CD4-positive, alpha-beta T cell treated with Interleukin-4 for 4 hours (primary cell): ENCODE data around the gene EHMT2.
"Not testable (repeated sequence)": the region's sequence is repeated elsewhere in the genome, so short reads cannot be mapped to it uniquely, and the experiment has no call there.

Source experiments
- DNase-seq: peaks from one replicate; pipeline ENCODE4 v3.0.0-alpha.2; 2020

EHMT2 gene

DNA sequence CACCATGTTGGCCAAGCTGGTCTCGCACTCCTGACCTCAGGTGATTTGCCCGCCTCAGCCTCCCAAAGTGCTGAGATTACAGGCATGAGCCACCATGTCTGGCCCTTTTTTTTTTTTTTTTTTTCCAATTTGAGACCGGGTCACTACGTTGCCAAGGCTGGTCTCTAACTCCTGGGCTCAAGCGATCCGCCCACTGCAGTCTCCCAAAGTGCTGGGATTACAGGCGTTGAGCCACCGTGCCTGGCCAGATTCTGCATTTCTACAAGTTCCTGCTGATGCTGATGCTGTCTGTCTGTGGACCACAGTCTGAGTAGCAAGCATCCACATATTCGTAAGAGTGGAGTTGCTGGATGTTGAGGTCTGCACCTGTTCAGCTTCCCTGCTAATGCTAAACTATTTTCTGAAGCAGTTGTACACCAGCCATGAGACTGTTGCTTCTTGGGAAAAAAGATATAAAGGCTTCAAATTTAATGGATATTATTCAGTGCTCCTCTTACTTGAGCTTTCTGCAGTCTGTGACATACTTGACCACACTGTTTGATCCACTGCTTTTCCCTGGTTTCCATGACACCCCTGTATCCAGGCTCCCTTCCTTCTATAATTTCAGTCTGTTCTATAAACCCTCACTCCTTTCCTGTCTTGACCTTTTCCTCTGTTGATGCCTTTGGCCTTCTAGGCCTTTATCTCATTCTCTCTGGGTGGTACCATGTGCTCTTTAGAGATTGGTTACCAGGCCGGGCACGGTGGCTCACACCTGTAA, 14.5 kb upstream of the EHMT2 start:
- DNase-seq = no peak

DNA sequence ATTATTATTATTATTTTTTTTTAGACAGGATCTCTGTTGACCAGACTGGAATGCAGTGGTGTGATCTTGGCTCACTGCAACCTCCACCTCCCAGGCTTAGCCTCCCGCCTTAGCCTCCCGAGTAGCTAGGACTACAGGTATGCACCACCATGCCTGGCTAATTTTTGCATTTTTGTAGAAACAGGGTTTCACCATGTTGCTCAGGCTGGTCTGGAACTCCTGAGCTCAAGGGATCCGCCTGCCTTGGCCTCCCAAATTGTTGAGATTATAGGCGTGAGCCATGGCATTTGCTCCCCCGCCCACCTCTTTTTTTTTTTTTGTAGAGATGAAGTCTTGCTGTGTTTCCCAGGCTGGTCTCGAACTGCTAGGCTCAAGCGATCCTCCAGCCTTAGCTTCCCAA, 11.8 kb upstream of the EHMT2 start:
- DNase-seq = not testable (repeated sequence)

DNA sequence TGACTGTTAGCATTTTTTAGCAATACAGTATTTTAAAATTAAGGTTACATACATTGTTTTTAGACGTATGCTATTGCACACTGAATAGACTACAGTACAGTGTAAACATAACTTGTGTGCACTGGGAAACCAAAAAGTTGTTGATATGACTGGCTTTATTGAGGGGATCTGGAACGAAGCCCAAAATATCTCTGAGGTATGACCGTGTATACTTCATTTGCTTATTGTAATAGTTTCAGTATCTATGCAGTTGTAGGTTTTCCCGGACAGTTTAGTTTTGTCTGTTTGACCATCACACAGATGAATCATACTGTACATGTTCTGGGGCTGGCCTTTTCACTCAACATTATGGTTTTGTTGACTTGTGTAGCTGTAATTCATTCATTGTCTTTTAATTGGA, 11.3 kb upstream of the EHMT2 start:
- DNase-seq = no peak

DNA sequence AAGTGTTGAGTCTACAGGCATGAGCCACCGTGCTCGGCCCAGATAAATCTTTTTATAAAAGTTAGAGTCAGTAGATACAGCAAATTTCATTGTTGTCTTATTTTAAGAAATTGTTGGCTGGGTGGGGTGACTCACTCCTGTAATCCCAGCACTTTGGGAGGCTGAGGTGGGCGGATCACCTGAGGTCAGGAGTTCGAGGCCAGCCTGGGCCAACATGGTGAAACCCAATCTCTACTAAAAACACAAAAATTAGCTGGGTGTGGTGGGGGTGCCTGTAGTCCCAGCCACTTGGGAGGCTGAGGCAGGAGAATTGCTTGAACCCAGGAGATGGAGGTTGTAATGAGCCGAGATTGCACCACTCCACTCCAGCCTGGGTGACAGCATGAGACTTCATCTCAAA, 10.8 kb upstream of the EHMT2 start:
- DNase-seq = not testable (repeated sequence)

DNA sequence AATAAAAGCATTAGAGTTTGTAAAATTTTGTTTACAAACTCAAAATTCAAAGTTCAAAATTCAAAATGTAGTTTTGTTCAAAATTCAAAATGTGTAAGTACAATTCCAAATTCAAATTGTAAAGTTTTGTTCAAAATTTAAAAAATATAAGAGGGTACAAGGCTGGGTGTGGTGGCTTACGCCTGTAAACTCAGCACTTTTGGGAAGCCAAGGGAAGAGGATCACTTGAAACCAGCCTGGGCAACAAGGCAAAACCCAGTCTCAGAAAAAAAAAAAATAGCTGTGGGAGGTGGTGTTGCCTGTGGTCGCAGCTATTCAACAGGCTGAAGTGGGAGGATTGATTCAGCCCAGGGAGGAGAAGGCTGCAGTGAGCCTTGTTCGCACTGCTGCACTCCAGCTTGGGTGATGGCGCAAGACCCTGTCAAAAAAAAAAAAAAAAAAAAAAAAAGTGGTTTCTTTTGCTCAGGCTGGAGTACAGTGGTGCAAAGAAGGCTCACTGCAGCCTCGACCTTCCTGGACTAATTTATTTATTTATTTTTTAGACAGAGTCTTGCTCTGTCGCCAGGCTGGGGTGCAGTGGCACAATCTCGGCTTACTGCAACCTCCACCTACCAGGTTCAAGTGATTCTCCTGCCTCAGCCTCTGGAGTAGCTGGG, 9.8 kb upstream of the EHMT2 start:
- DNase-seq = no peak

DNA sequence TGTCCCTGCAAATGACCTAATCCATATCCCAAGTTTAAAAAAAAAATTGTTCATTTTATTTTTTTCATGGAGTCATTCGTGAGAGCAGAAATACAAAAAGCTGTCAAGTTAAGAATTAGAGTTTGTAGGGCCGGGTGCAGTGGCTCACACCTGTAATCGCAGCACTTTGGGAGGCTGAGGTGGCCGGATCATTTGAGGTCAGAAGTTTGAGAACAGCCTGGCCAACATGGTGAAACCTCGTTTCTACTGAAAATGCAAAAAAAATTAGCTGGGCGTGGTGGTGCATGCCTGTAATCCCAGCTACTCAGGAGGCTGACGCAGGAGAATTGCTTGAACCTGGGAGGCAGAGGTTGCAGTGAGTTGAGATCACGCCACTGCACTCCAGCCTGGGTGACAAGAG, 9.2 kb upstream of the EHMT2 start:
- not testable (repeated sequence) for DNase-seq

DNA sequence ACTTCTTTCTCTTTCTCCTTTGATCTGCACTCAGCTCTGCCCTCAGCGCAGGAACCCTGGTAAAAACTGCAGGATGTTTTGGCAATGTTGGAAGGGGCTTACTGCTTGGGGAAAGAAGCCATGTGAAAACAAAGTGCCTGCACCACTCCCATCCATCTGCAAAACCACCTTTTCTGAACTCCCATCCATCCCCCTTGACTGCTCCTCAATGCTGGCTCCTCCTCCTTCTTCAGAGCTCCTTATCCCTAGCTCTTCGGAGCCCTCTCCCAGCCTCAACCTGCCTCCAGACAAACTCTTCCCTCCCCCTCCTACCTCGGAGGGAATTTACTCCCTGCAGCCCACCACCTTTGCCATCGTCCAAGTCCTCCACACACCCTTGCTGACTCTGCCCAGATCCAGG, 8.6 kb upstream of the EHMT2 start:
- DNase-seq = no peak

DNA sequence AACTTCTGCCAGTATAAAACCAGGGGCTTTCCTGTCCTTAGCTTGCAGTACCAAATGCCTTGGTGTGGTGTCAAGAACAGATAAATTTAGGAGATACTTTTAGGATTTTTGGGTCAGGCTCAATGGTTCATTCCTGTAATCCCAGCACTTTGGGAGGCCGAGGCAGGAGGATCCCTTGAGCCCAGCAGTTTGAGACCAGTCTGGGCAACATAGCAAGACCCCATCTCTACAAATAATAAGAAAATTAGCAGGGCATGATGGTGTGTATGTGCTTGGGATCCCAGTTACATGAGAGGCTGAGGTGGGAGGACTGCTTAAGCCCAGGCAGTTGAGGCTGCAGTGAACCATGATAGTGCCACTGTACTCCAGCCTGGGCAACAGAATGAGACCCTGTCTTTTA, 7.5 kb upstream of the EHMT2 start:
- DNase-seq = no peak

DNA sequence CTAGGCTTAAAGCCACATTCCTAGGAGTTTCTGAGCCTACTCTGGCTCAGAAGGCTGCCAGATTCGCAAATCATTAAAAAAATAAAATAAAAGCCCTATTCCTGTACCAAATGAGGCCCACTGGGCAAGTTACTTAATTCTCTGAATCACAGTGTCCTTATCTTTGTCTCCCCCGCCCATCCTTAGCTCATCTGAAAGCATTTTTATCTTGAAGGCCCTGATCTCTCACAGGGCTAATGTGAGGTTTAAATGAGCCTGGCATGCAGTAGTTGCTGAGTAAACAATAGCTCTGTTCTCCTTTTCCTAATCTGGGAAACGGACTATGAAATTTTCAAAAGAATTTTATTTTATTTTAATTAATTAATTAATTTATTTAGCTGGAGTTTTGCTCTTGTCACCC, 6.5 kb upstream of the EHMT2 start:
- DNase-seq = no peak

DNA sequence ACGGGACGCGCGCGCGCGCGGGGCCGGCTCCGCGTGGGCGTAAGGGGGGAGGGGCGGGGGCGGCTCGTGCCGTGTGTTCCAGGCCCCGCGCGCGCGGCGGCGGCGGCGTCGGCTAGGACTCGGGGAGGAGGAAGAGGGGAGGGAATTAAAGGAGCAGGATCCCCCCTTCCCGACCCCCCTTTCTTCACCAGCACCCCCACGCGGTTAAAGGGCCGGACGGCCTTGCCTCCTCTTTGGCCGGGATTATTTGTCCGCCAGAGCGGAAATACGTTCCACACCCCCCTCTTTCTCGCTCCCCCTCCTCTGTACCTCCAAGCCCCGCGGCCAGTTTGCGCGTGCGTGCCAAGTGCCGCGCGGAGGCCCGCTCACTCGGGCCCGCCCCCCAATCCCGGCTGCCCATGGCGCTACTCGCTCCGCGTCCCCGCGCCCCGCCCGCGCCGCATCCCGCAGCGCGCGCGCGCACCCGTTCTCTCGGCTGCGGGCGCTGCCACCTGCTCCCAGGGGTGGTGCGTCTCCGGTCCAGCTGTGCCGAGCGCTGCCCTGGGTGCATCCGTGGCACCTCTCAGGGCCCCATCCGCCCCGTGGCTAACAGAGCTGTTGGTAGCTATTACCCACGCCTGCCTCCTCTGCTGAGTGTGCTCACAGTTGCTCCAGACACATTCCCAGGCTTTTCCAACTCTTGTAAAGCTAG, 4.6 kb upstream of the EHMT2 start, which contains the start of gene ZBTB12:
TSS of gene ZBTB12 (minus strand) at position 134 of the 691 bp plus-strand sequence. CDS start 781 bp downstream, outside the sequence.
- DNase-seq = peak; percentile 87

DNA sequence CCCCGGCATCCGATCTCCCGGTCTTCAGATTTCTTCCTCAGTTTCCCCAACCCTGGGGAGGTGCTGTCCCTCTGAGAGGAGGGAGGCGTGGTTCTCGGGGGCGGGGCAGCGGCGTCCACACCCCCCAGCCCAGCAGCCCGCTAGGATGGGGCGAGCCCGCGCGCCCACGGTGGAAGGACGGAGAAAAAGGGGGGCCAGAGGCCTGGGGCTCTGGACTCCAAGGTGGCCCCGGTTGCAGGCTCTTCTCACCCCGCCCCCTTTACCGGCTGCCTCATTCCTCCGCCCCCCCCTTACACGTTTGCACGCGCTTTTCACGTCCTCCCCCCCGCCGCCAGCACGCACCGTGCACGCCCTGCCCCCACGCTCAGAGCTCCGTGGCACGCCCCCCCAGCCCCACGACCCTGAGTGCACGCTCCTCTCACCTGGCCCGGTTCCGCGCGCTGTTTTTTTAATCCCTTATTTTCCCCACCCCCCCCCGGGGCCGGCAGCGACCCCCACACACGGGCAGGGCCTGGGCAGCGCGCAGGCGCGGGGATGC, 4.0 kb upstream of the EHMT2 start:
- DNase-seq = peak; percentile 65

DNA sequence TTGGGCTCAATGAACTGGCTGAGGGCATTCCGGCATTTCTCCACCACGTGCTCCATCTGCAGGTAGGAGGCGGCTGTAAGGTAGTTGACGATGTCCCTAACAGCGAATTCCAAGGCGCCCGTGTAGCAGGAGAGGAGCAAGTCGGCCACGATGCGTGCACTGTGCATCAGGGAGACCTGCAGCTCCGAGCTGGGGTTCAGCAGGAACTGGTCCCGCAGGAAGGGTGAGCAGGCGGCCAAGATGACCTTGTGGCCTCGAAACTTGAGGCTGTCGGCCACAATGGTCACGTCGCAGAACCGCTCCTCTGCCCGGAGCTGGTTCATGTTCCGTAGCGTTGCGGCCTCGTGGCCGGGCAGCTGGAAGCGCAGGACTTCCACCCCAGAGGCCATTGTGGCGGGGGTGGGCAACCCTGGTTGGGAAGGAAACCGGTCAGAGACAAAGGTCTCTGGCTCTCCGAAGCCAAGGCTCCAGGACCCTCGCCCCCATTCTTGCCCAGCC, 3.5 kb upstream of the EHMT2 start:
- DNase-seq = no peak

DNA sequence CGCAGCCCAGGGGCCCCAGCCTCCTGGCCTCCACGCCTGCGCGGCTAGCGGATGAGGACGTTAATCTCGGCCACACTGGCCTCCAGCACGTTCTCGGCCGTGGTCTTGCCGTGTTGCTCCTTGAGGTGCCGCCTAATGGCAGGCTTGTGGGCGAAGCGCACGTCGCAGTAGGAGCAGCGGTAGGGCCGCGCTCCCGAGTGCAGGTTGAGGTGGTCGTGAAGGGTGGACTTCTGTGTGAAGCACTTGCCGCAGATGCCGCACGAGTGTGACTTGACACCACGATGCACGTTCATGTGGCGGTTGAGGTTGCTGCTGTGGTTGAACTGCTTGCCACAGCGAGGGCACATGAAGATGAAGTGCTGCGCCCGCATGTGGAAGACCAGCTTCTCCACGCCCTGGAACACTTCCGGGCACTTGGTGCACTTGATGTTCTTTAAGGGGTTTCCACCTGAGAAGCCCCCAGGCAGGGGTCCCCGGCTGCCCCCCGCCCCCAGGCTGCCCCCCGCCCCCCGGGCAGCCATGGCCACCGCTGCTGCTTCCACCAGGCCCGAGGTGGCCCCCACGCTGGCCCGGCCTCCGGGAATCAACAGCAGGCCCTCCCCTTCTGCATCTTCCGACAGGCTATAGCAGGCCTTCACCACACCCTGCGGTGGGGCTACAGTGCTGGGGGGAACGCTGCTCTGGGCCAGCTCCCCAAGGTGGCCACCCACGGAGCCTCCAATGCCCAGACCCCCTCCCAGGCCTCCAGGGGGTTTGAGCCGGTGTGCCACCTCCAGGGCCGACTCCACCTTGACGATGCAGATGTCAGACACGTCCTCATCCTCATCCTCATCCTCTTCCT, 2.6 kb upstream of the EHMT2 start:
- peak; percentile 9 for DNase-seq

DNA sequence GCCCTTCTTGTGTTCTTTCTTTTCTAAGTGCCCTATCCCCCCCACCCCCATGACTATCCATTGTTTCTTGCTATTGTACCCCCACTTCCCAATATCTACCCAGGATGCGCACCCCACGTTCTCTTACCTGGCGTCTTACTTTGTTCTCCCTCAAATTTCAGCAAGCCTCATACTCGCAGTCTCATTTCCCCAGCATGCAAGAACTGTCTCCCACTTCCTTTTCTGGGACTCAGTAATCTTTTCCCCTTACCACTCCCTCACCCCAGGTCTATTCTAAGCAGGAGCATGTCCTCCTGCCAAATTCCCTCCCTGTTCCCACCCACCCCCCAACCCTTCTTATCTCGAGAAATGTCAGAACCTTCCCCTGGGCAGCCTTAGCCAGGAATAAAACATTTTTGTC, 1.7 kb upstream of the EHMT2 start:
- no peak for DNase-seq

DNA sequence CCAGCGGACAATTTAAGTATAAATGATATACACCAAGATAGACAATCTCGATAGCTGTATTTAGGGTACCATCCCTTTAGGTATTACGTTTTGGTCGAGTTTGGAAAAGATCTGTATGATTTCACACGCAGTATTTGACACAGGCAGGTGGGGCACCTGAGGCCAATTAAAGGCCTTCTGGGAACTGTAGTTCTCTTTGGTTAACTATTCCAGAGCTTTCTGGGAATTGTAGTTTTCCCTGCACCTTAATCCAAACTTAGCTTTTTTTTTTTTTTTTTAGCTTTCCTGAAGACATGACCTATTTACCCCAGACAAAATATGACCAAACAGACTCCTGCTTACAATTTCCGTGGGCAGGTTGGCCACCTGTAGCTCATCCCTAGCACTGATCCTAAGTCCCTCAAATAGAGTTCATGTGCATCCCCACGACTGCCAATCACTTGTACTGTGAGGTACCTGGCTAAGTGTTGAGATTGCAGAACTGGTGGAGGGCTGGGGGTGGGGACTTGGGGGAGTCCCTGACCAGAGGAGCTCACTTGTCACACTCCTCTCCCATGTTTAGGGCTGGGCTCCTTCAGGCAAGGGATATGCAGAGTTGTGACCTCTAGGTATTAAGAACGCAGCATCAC, 999 bp upstream of the EHMT2 start:
- DNase-seq = peak; percentile 55

DNA sequence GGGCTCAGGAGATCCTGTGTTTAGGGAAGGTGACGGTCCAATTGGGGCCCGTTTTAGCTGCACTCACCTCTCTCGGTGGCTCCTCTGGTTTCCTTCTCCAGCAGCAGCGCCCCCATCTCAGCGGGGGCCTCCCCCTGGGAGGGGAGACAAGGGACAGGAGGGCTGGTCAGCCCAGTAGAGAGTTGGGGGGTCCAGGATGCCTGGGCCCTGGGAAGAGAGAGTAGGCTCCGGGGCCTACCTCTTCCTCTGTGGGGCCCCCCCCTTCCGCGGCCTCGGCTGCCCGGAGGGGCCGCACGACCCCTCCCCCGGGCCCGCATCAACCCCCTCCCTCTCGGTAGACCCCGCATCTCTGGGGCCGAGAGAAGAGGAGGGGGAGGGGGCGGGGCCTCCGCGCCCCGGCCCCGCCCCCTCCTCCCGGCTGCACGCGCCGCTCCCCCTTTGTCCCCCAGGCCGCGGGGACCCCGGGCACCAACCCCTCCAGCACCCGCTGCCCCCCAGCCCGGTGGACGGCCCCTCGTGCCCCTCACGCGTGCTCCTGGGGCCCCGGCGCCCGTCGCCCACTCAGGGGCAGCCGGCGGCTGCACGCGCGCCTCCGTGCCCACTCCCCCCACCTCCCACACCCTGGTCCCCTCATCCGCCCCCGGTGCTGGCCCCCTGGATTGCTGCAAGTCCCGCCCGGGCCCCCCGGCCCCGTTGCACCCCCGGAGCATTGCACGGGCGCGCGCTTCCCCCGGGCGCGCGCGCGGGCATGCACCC, 464 bp downstream of the EHMT2 start:
- no peak for DNase-seq

DNA sequence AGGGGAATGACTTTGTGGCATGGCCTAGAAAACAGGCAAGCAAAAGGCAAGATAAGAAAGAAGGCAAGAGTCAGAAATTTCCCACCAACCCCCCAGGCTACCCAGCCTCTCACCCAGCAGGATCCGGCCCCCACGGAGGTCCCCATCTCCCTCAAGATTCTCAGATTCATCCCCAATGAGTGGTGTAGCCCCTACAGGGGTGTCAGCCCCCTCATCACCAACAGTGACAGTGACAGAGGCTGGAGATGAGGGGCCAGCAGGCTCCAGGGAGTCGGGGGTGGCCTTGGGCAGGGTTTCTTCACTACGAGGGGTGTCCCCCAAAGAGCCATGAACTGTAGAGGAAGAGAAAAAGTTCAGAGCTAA, 1.0 kb downstream of the EHMT2 start:
- DNase-seq = no peak

DNA sequence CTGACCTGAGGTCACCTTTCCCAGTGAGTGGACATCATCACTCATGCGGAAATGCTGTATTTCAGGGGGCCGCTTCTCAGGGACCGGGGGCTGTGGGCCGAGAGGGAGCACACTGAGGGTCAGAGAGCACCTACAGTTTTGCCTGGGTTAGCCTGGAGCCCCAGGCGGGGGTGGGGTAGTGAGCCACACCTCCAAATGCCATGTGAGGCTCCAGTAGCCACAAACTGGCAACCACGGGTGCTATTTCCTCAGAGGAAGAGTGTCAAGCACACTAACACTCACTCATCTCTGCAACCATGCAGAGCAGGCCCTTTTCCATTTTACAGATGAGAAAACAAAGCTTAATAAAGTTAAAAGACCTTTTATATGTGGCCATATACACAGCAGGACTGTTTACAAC, 4.7 kb downstream of the EHMT2 start:
- DNase-seq = no peak

DNA sequence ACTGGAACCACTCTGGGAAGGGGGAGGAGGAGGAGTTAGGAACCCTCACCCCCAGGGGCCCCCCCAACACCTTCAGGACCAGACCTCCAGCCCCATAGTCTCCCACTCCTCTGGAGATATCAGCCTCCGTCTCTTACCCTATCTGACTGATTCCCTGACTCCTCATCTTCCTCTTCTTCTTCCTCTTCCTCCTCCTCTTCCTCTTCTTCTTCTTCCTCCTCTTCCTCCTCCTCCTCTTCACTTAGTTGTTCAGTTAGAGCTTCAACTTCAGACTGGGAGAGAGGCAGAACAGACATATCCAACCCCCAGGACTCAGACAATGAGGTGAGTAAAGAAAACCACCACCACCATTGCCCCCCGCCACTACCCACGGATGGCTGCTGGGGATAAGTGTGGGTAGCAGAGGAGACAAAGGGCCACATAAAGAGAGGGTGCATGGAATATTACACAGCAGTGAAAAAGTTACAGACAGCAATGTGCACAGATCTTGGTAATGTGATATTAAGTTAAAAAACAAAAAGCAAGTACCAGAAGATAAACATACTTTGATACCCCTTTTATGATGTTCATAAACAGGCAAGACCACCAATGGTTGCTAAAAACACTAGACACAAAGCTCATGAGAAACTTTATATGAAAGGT, 8.0 kb downstream of the EHMT2 start:
- DNase-seq = no peak
